Left lung (tissue), 10 donors: ENCODE measurements around the gene STK33. TPM values are rescaled to one million over a fixed set of nuclear protein-coding genes. Genes with fewer than 3 reads are reported as not detected.

Experiments
- ATAC-seq: fragments of 200-7000 bp; cut with Tn5 transposase; one replicate; pipeline ENCODE4 v1.9.1; 2020; ENCODE audit warnings: moderate library complexity
- DNase-seq, 4 donors: peaks; one replicate each; pipeline ENCODE4 v3.0.0-alpha.2; 2013 to 2020
- H3K27ac ChIP-seq, 2 donors: fragments of 200-600 bp; sonication (generic) in 1 of 2; one replicate each; pipeline versions ENCODE4 v1.5.0 to v1.8.0; 2020 to 2021
- H3K27me3 ChIP-seq, 2 donors: fragments of 200-600 bp; sonication (generic) in 1 of 2; one replicate each; pipeline versions ENCODE4 v1.5.0 to v1.8.0; 2020 to 2021
- H3K36me3 ChIP-seq, 2 donors: fragments of 200-600 bp; sonication (generic) in 1 of 2; one replicate each; pipeline versions ENCODE4 v1.5.0 to v1.8.0; 2020 to 2021
- H3K4me1 ChIP-seq, 2 donors: fragments of 200-600 bp; one replicate each; pipeline ENCODE4 v1.8.0; 2021
- H3K4me3 ChIP-seq, 2 donors: fragments of 200-600 bp; sonication (generic) in 1 of 2; one replicate each; pipeline versions ENCODE4 v1.5.0 to v1.8.0; 2020 to 2021; ENCODE audit warnings: mild to moderate bottlenecking in 1 of 2
- H3K9me3 ChIP-seq, 2 donors: fragments of 200-600 bp; sonication (generic) in 1 of 2; one replicate each; pipeline versions ENCODE4 v1.5.0 to v1.8.0; 2020 to 2021
- intact Hi-C, 2 donors: fragments of 100-400 bp; cut with DNase I; formaldehyde crosslinking; loops; one replicate each; pipeline versions ENCODE4 v1.11.2 to v1.14.2; 2022
- polyA plus RNA-seq, 6 donors: library from polyadenylated mRNA; unstranded; fragments of 120-200 nt; gene quantifications; one replicate each; pipeline ENCODE4 v1.2.1, GENCODE V29; 2013; ENCODE audit not compliant: insufficient read length in 6 of 6
- total RNA-seq, 2 donors: library from RNA; stranded (reverse); fragmentation: NEBNext Ultra II Directional; extraction: Animal tissue kit (Norgen Biotek cat#: 25700); gene quantifications; one replicate each; pipeline ENCODE4 v1.2.1, GENCODE V29; 2021
- TF ChIP-seq, protein P1 (sequence below), 2 donors: fragments of 200-600 bp; sonication (generic) in 1 of 2; IDR thresholded peaks; one replicate each; pipeline versions ENCODE4 v1.5.0 to v1.8.0; 2021; ENCODE audit warnings: antibody characterized with exemption in 2 of 2
- donor health status: DM: no; HTN: yes; CAD: no.
- donor health status: DM: no; HTN: no; CAD: no.

STK33 gene
- total and polyA plus RNA-seq, 8 donors = 16.6 to 31.0 (median 24.0) TPM

DNA sequence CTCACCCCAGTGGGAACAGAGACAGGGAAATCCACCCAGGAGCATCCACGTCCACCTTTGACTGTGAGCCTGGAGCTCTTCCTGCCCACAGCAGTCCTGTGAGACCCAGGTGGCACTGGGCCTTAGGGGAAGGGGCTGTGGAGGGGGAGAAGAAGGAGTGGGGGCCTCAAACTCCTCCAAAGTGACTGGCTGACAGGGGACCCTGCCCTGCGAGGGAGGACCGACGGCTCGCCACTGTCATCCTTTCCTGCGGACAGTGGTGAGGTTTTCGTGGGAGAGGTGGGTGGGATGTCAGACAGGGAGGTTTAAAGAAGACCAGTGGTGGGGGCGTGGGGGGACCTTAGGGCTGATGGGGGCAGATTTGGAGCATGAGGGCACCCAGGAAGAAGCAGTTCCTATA, 237.8 kb downstream of the STK33 start:
- H3K27ac ChIP-seq = no peak overlapping the region
- no peaks in the 10 kb centered on the region for H3K9me3 ChIP-seq
- H3K36me3 ChIP-seq = no peaks in the 10 kb centered on the region
- ATAC-seq (no peak), DNase-seq (no peak)
- intact Hi-C loops = no loop called here
- H3K4me1 ChIP-seq = no peaks in the 10 kb centered on the region
- no peak overlapping the region for H3K4me3 ChIP-seq
- peaks cover 0 to 37% of the 10 kb centered on the region in 2 donors for H3K27me3 ChIP-seq
- TF ChIP-seq, protein P1, sequence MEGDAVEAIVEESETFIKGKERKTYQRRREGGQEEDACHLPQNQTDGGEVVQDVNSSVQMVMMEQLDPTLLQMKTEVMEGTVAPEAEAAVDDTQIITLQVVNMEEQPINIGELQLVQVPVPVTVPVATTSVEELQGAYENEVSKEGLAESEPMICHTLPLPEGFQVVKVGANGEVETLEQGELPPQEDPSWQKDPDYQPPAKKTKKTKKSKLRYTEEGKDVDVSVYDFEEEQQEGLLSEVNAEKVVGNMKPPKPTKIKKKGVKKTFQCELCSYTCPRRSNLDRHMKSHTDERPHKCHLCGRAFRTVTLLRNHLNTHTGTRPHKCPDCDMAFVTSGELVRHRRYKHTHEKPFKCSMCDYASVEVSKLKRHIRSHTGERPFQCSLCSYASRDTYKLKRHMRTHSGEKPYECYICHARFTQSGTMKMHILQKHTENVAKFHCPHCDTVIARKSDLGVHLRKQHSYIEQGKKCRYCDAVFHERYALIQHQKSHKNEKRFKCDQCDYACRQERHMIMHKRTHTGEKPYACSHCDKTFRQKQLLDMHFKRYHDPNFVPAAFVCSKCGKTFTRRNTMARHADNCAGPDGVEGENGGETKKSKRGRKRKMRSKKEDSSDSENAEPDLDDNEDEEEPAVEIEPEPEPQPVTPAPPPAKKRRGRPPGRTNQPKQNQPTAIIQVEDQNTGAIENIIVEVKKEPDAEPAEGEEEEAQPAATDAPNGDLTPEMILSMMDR (IDR thresholded peaks at IDR 0.05) = no peak

DNA sequence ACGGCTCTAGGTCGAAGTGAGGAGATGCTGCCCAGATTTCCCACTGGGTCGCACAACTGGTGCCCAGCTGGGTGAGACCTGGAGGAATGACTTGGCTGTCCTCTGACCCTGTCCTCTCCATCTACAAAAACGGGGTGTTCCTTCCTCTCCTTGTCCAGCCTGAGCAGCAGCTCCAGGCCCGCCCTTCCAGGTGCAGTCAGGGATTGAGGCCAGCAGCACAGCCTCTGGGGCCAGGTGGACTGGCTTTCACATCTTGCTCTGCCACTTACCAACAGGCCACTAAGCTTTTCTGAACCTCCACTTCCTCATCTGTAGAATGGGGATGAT, 238.6 kb downstream of the STK33 start:
- Histone ChIP-seq H3K4me1 (no peaks in the 10 kb centered on the region), H3K9me3 (no peaks in the 10 kb centered on the region)

DNA sequence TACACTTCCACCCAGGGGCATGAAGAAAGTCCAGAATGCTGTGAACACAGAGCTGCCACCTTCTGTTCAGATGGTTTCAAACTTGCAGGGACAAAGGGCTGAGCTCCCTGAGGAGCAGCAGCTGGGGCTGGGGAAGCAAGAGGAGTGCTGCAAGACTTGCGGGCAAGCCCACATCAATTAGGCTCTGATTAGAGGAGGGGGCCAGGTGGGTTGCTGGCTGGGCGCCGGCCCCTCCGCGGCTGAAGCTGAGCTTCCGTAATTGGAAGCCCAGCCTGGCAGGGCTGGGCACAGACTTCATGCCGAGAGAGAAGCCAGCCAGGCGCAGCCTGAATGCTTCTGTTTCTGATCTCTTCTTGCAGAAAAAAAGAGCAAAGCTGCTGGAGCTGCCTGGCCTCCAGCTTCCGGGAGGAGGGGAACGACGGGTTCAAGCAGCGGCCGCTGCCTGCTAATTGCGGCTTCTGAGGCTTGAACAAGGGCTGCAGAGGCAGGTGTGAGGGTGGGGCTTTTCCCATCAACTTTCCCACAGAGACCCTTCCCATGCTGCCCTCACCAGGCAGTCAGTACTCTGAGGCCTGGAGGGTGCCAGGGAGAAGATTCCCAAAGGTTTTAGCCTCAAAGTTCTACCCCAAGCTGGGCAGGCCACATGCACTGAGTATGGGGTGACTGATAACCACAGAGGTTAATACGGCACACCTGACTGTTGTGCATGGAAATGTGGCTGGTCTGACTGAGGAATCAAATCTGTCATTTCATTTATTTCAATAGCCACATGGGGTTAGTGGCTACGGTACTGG, 239.2 kb downstream of the STK33 start:
- intact Hi-C loops = no loop called here
- Histone ChIP-seq H3K27ac (no peak overlapping the region), H3K9me3 (no peaks in the 10 kb centered on the region), H3K36me3 (no peaks in the 10 kb centered on the region), H3K27me3 (peaks cover 0 to 37% of the 10 kb centered on the region in 2 donors), H3K4me3 (no peak overlapping the region), H3K4me1 (no peaks in the 10 kb centered on the region)
- ATAC-seq (peak; percentile 20), DNase-seq (peak in 2 of 4 donors; percentile 36 to 59)
- TF ChIP-seq, protein P1 (IDR thresholded peaks at IDR 0.05) = no peak

More for the DNA sequence above, 238.6 kb downstream of the STK33 start:
- Histone ChIP-seq H3K36me3 (no peaks in the 10 kb centered on the region), H3K27ac (no peak overlapping the region), H3K4me3 (no peak overlapping the region), H3K27me3 (peaks cover 0 to 37% of the 10 kb centered on the region in 2 donors)
- TF ChIP-seq, protein P1 (IDR thresholded peaks at IDR 0.05) = no peak
- intact Hi-C loops = no loop called here
- DNase-seq (no peak), ATAC-seq (no peak)

DNA sequence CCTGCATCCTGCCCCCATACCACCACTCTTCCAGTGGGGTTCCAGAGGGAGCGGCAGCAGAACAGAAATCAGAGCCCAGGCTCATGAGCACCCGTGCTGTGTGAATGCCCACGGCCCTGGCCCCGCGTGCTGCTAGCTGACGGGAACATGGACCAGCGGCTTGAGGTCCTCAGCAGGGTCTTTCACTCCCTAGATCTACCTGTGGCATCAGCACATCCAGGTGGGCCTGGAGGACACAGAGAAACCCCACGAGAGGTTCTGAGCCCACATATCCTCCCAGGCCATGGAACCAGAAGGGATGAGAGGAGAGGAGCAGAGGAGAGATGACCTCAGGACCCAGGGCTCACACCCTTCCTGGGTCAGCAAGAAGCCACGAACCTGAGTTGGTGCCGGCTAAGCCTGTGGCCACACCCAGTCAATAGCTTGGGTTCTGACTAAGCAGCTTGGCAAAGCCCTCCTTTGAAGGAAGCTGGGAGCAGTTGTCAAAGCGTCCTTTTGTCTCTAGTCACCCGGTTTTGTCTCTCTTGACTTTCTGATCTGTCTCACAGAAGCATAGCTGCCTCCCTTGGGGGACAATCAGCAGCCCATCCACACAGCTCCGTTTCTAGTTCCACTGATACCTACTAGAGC, 241.0 kb downstream of the STK33 start:
- ATAC-seq = no peak
- Histone ChIP-seq H3K4me1 (no peaks in the 10 kb centered on the region), H3K9me3 (no peaks in the 10 kb centered on the region), H3K27ac (no peak overlapping the region), H3K4me3 (no peak overlapping the region), H3K27me3 (peaks cover 0 to 37% of the 10 kb centered on the region in 2 donors), H3K36me3 (no peaks in the 10 kb centered on the region)
- intact Hi-C loops = no loop called here
- DNase-seq = no peak
- TF ChIP-seq, protein P1 (IDR thresholded peaks at IDR 0.05) = no peak

DNA sequence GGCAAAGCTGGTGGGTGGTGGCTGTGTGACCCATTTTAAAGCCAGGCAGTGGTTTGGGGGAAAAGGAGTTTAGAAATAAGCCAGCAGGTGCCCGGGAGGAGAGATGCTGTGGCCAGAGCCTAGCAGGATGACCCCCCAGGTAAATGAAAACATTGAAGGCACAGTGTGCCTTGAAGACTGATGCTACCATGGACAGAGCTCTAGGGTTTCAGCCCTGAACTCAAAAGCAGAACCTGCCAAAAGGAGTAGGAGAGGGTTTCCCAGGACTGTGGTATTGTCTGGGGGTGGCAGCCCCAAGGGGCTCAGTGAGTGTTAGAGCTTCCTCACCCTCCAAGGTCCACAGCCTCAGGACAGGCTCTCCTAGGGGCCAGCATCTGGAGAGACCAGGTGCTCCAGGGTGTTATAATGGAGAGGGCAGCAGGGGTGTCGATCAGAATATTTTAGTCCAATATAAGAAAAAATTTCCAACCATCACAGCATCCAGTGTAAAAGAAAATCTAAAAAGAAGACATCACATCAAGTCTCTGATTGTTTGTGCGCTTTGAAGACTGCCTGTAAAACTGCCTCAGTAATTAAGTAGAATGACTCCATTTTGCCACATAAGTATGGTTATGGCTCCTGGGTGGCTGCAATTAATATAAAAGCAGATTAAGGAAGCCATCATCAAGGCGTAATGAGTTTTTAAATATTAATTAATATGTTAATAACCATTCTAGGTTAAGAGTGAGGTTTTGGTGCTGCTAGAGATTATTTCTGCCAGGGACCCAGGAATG, 241.7 kb downstream of the STK33 start:
- H3K27me3 ChIP-seq = peaks cover 0 to 37% of the 10 kb centered on the region in 2 donors
- intact Hi-C loops = no loop called here
- H3K9me3 ChIP-seq = no peaks in the 10 kb centered on the region
- no peaks in the 10 kb centered on the region for H3K4me1 ChIP-seq
- TF ChIP-seq, protein P1 (IDR thresholded peaks at IDR 0.05) = no peak
- no peaks in the 10 kb centered on the region for H3K36me3 ChIP-seq
- H3K4me3 ChIP-seq = no peak overlapping the region
- no peak overlapping the region for H3K27ac ChIP-seq
- DNase-seq (no peak), ATAC-seq (no peak)
